Gastrocnemius medialis (tissue), 4 donors: ENCODE data around the gene RNU2-63P. TPM values are rescaled to one million over a fixed set of nuclear protein-coding genes. Genes with fewer than 3 reads are reported as not detected.

Source experiments
- ATAC-seq, 2 donors: fragments of 150-250 bp; one replicate each; pipeline ENCODE4 v1.9.1; 2016
- DNase-seq, 2 donors: peaks; one replicate each; pipeline ENCODE4 v3.0.0-alpha.2; 2019
- H3K27ac ChIP-seq, 4 donors: fragments of 200-600 bp; sonication (generic); 1 replicate in 1 of 4; 2 replicates in 3 of 4; pipeline ENCODE4 v1.5.1; 2016 to 2018; ENCODE audit warnings: mild to moderate bottlenecking in 2 of 4, moderate library complexity in 1 of 4
- H3K27me3 ChIP-seq, 3 donors: fragments of 200-600 bp; sonication (generic) in 2 of 3; 1 replicate in 1 of 3; 2 replicates in 2 of 3; pipeline versions ENCODE4 v1.5.1 to v1.6.0; 2016 to 2019; ENCODE audit warnings: mild to moderate bottlenecking in 1 of 3, moderate library complexity in 1 of 3
- H3K36me3 ChIP-seq, 2 donors: fragments of 200-600 bp; sonication (generic) in 1 of 2; one replicate each; pipeline ENCODE4 v1.5.1; 2017 to 2018
- H3K4me1 ChIP-seq, 2 donors: fragments of 200-600 bp; sonication (generic) in 1 of 2; one replicate each; pipeline ENCODE4 v1.5.1; 2016 to 2017; ENCODE audit warnings: mild to moderate bottlenecking in 2 of 2
- H3K4me3 ChIP-seq, 4 donors: fragments of 200-600 bp; sonication (generic) in 3 of 4; 1 replicate in 1 of 4; 2 replicates in 3 of 4; pipeline ENCODE4 v1.5.1; 2016 to 2019; ENCODE audit warnings: mild to moderate bottlenecking in 2 of 4
- H3K9me3 ChIP-seq, 3 donors: fragments of 200-600 bp; sonication (generic) in 2 of 3; 1 replicate in 1 of 3; 2 replicates in 2 of 3; pipeline ENCODE4 v1.5.1; 2016 to 2019
- POLR2A ChIP-seq, 2 donors: fragments of 450-650 bp; IDR thresholded peaks; one replicate each; pipeline ENCODE4 v1.6.1; 2017; ENCODE audit warnings: antibody characterized with exemption in 2 of 2, mild to moderate bottlenecking in 2 of 2, moderate library complexity in 2 of 2
- in situ Hi-C, 4 donors: fragments of 200-750 bp; cut with MboI; loops; one replicate each; pipeline versions ENCODE4 v1.15.0 to v1.8.0; 2017; ENCODE audit warnings: low sequenced_read_pairs in 4 of 4
- intact Hi-C: fragments of 100-400 bp; cut with DNase I; formaldehyde crosslinking; loops from one replicate; pipeline ENCODE4 v1.15.1; 2023; ENCODE audit warnings: low total_unique reads
- total RNA-seq, 4 donors: library from RNA; depleted of rRNA; stranded (reverse); fragments of >200 nt; gene quantifications; one replicate each; pipeline versions ENCODE4 v1.1.0 to v1.2.3, GENCODE V29; 2016
- TF ChIP-seq, protein P1 (sequence below), 5 experiments: fragments of 450-650 bp in 3 of 5; fragments of 200-600 bp in 2 of 5; sonication (generic) in 2 of 5; IDR thresholded peaks in 4 of 5; conservative IDR thresholded peaks in 1 of 5; 1 replicate in 4 of 5; 2 replicates in 1 of 5; pipeline ENCODE4 v1.5.1; 2016 to 2019; ENCODE audit warnings: antibody characterized with exemption in 5 of 5, mild to moderate bottlenecking in 3 of 5, moderate library complexity in 3 of 5

The RNU2-63P gene
- total RNA-seq, 4 donors from 2014 or later: not detected

DNA sequence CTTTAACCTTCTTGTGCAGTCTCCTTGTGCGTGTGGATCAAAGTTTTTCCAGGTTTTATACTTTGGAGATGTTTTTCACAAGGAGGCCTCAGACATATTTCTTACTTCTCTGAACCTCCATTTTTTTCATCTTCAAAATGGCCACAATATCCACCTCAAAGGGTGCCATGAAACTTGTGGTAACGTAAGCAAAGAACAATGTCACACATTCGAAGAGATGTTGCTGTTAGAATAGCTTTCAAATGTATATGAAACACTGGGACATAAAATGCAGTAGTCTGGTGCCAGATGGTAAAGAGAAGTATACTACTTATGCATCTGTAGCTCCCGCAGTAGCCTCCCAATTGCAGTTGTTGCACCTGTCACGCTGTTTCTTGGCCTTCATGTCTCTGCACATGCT, 41.8 kb upstream of the RNU2-63P start:
- H3K36me3 ChIP-seq: no peaks in the 10 kb centered on the region
- no peaks in the 10 kb centered on the region for H3K9me3 ChIP-seq
- no peaks in the 10 kb centered on the region for H3K27me3 ChIP-seq
- no peak for DNase-seq
- intact Hi-C loops (loop anchor here (5.0 kb wide), 1 partner anchor 59 kb away; no protein-coding TSS in a partner anchor), in situ Hi-C loops (loop anchor here in 2 of 4 donors (10.0 to 25.0 kb wide), 2 partner anchors 604 to 1613 kb away; partner anchors contain the start of gene KDM3A (in 1 of the 2))
- ATAC-seq: no peak
- no peak for TF ChIP-seq POLR2A (IDR thresholded peaks at IDR 0.05)
- peaks cover 20 to 24% of the 10 kb centered on the region in 2 donors for H3K4me1 ChIP-seq
- no peak overlapping the region for H3K4me3 ChIP-seq
- no peak overlapping the region for H3K27ac ChIP-seq

DNA sequence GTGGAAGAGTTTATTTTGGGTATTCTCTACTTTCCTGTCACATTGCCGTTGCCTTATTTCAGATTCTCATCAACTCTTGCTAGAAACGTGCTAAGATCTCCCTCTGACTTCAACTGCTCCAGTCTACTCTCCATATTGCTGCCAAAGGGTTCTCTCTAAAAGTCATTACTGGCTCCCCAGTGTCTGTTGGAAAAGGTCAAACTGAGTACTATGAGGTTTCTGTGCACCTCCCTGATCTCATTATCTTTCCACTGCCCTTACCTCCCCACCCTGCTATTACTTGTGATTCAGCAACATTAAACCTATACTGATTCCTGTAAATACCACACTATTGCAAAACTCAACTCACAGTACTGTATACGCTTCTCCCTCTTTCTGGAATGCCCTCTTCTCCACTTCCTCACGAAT, 41.1 kb upstream of the RNU2-63P start:
- in situ Hi-C loops: loop anchor here in 2 of 4 donors (10.0 to 25.0 kb wide), 2 partner anchors 605 to 1613 kb away; partner anchors contain the start of gene KDM3A (in 1 of the 2)
- Histone ChIP-seq H3K4me1 (peaks cover 28 to 30% of the 10 kb centered on the region in 2 donors), H3K27me3 (no peaks in the 10 kb centered on the region), H3K9me3 (no peaks in the 10 kb centered on the region), H3K4me3 (no peak overlapping the region), H3K36me3 (no peaks in the 10 kb centered on the region), H3K27ac (no peak overlapping the region)
- ATAC-seq (no peak), DNase-seq (no peak)
- intact Hi-C loops: loop anchor here (5.0 kb wide), 1 partner anchor 60 kb away; no protein-coding TSS in a partner anchor
- TF ChIP-seq, protein P1, sequence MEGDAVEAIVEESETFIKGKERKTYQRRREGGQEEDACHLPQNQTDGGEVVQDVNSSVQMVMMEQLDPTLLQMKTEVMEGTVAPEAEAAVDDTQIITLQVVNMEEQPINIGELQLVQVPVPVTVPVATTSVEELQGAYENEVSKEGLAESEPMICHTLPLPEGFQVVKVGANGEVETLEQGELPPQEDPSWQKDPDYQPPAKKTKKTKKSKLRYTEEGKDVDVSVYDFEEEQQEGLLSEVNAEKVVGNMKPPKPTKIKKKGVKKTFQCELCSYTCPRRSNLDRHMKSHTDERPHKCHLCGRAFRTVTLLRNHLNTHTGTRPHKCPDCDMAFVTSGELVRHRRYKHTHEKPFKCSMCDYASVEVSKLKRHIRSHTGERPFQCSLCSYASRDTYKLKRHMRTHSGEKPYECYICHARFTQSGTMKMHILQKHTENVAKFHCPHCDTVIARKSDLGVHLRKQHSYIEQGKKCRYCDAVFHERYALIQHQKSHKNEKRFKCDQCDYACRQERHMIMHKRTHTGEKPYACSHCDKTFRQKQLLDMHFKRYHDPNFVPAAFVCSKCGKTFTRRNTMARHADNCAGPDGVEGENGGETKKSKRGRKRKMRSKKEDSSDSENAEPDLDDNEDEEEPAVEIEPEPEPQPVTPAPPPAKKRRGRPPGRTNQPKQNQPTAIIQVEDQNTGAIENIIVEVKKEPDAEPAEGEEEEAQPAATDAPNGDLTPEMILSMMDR (IDR thresholded peaks at IDR 0.05 in 4 of 5, conservative IDR thresholded peaks at IDR 0.05 in 1 of 5): no peak
- no peak for TF ChIP-seq POLR2A (IDR thresholded peaks at IDR 0.05)

DNA sequence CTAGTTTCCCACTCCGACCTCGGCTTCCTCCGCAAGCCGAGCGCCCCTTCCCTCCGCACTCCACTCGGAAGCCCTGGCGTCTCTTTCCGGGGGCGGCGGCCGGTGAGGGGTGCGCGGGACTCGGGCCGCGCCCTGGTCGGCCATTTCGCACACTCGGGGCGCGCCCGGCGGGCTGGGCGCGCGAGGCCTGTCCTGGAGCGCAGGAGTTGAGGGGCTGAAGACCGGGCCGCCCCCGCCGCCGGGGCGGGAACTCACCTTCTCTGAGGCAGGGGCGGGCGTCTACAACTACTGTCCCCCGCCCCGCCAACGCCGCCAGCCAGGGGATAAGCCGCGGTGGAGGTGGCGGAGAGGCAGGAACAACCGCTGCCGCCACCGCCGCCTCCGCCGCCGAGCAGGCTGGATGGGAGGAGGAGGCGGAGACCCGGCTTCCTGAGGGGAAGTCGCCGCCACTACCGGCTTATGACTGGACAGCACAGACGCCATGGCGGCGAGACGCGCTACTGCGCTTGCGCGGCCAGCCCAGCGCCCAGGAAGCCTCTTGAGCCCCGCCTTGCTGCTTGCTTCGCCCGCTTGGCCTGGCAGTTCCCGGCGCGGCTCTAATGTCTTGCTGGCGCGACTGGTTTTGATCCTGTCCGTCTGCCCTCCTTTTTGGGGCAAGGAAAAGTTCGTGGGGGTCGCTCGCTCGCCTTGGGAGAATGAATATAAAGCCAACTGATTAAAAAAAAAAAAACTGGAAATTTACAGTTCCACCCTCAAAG, 39.2 kb upstream of the RNU2-63P start, which contains the start of gene KRCC1:
Gene KRCC1 (minus strand): TSS at position 413 of the 758 bp plus-strand sequence. CDS start 27,220 bp downstream, outside the sequence.
- no peaks in the 10 kb centered on the region for H3K9me3 ChIP-seq
- peak; percentile 90 to 92 for ATAC-seq
- H3K4me3 ChIP-seq: peak within 1 kb of the TSS; percentile 72 to 97 (median 91)
- H3K4me1 ChIP-seq: peaks cover 33 to 41% of the 10 kb centered on the region in 2 donors
- peak within 1 kb of the TSS; percentile 96 to 99 (median 98) for H3K27ac ChIP-seq
- intact Hi-C loops: loop anchor here (2.0 to 5.0 kb wide), 2 partner anchors 39 to 62 kb away; partner anchors contain the start of gene RNU2-63P
- no peaks in the 10 kb centered on the region for H3K36me3 ChIP-seq
- TF ChIP-seq, protein P1 (IDR thresholded peaks at IDR 0.05 in 4 of 5, conservative IDR thresholded peaks at IDR 0.05 in 1 of 5): peak in 1 of 5 experiments; percentile 26
- peak; percentile 94 to 95 for TF ChIP-seq POLR2A (IDR thresholded peaks at IDR 0.05)
- DNase-seq: peak; percentile 93 to 96
- in situ Hi-C loops: loop anchor here in 2 of 4 donors (10.0 to 25.0 kb wide), 2 partner anchors 607 to 1611 kb away; partner anchors contain the start of gene KDM3A (in 1 of the 2)
- no peaks in the 10 kb centered on the region for H3K27me3 ChIP-seq

DNA sequence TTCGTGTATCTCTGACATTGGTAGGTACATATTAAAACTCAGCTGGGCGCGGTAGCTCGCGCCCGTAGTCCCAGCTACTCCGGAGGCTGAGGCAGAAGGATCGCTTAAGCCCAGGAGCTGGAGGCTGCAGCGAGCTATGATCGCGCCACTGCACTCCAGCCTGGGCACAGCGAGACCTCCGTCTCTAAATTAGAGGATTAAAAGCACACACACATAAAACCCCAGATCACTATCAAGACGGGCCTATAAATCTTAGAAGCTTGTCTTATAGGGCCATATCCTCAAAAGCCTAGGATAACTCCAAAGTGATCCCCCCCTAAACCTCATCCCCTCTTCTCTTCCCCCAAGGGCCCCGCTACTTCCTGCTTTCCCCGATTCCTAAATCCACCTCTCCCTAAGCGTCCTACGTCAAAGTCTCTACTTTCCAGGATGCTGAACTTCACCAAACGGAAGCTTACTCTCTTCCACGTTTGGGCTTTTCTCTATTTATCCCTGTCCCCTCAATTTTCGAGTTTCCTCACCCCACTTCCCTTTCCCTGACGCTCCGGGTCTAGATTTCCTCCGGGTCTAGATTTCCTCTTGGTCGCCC, 38.5 kb upstream of the RNU2-63P start:
- DNase-seq (no peak), ATAC-seq (peak; percentile 45 to 51)
- Histone ChIP-seq H3K4me3 (peak overlapping the region; percentile 72 to 97 (median 91)), H3K4me1 (peaks cover 33 to 37% of the 10 kb centered on the region in 2 donors), H3K27me3 (no peaks in the 10 kb centered on the region), H3K27ac (peak overlapping the region; percentile 96 to 99 (median 98)), H3K36me3 (no peaks in the 10 kb centered on the region), H3K9me3 (no peaks in the 10 kb centered on the region)
- in situ Hi-C loops: loop anchor here in 2 of 4 donors (10.0 to 25.0 kb wide), 2 partner anchors 607 to 1610 kb away; partner anchors contain the start of gene KDM3A (in 1 of the 2)
- intact Hi-C loops: loop anchor here (2.0 to 5.0 kb wide), 2 partner anchors 38 to 62 kb away; partner anchors contain the start of gene RNU2-63P
- no peak for TF ChIP-seq POLR2A (IDR thresholded peaks at IDR 0.05)
- TF ChIP-seq, protein P1 (IDR thresholded peaks at IDR 0.05 in 4 of 5, conservative IDR thresholded peaks at IDR 0.05 in 1 of 5): no peak
